Kidney epithelial cell (primary cell): ENCODE data around the gene ACTC1. TPM values are rescaled to one million over a fixed set of nuclear protein-coding genes. Genes with fewer than 3 reads are reported as not detected.

Experiments
- DNase-seq: peaks from one replicate; pipeline ENCODE4 v3.0.0-alpha.2; 2010; ENCODE audit warnings: low read depth
- H3K27me3 ChIP-seq: 2 replicates; pipeline ENCODE4 v1.6.0; 2011; ENCODE audit warnings: low read length; ENCODE audit not compliant: control insufficient read depth, insufficient read depth
- H3K36me3 ChIP-seq: 2 replicates; pipeline ENCODE4 v1.5.1; 2011; ENCODE audit warnings: low read length; ENCODE audit not compliant: control insufficient read depth, insufficient read depth
- H3K4me3 ChIP-seq: 2 replicates; pipeline ENCODE4 v1.5.1; 2011; ENCODE audit warnings: low read depth, mild to moderate bottlenecking, control low read depth, low read length
- total RNA-seq: library from RNA; depleted of rRNA; stranded (reverse); fragments of >200 nt; gene quantifications from 2 replicates; pipeline ENCODE4 v1.2.3, GENCODE V29; 2015
- TF ChIP-seq, protein P1 (sequence below): IDR thresholded peaks from 2 replicates; pipeline ENCODE4 v1.5.1; 2011; ENCODE audit warnings: mild to moderate bottlenecking, moderate library complexity, low read length, control low read depth, inconsistent platforms; ENCODE audit not compliant: insufficient read depth, poor library complexity, severe bottlenecking

ACTC1 gene
- total RNA-seq, 1 donor from 2014 or later: not detected

DNA sequence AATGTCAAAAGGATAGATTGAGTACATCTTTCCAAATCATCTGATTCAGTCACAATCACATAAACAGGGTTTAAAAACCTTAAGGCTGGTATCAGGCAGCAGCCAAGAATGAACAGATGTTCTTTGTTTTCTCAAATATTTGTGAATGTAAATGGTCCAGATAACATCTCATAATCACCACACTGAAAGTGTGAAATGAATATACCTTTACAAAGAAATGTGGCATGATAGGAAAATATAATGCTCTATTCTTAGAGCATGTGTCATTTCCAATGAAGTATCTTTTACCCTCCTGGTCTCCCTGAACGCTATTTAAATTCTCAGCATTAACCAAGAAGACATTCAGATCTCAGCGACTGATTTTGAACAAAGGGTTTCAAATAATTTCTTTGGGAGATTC lies 8.8 kb upstream of the ACTC1 start:
- TF ChIP-seq, protein P1, sequence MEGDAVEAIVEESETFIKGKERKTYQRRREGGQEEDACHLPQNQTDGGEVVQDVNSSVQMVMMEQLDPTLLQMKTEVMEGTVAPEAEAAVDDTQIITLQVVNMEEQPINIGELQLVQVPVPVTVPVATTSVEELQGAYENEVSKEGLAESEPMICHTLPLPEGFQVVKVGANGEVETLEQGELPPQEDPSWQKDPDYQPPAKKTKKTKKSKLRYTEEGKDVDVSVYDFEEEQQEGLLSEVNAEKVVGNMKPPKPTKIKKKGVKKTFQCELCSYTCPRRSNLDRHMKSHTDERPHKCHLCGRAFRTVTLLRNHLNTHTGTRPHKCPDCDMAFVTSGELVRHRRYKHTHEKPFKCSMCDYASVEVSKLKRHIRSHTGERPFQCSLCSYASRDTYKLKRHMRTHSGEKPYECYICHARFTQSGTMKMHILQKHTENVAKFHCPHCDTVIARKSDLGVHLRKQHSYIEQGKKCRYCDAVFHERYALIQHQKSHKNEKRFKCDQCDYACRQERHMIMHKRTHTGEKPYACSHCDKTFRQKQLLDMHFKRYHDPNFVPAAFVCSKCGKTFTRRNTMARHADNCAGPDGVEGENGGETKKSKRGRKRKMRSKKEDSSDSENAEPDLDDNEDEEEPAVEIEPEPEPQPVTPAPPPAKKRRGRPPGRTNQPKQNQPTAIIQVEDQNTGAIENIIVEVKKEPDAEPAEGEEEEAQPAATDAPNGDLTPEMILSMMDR: no peak
- DNase-seq: no peak

DNA sequence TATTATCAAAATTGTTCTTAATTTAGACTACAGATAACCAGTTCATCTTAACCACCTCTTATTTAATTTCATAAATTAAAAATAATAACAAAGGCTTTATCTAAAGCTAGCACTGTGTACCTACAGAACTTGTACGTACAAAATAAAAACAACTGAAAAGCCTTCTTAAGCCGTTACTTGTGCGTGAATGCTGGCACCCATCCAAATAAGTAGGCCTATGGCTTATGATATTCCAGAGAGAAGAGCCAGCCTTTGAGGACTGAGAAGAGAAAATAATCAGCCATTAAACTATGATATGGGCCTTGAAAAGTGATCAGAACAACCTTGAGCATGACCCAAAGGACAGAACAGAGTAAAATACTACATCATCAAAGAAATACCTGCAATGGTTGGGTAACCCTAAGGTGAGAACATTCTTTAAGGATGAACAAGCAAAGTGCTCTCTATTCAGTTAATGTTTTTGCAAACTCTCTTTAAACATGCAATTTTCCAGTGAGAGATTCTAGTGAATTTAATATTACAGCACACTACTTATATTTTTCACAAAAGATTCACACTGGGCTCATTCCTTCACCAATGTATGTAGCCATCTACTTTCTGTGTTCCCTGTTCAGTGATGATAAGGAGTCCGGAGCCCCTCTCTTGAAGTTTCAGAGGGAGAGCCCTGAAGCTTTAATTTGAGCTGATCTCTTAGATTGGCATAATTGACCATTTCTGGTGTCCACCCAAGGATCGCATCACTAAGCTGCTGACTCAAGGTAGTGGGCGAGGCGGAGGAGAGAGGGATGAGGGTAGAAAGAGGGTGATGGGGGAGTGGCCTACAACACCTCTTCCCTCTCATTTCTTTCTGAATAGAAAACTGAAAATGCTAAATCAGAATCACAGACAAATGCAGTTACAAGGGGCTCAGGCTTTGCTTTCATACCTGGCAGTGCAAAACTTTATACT lies 7.7 kb upstream of the ACTC1 start:
- Histone ChIP-seq H3K27me3 (no peaks in the 10 kb centered on the region), H3K4me3 (no peak overlapping the region), H3K36me3 (no peaks in the 10 kb centered on the region)
- DNase-seq: no peak
- TF ChIP-seq, protein P1: no peak

More for the DNA sequence above, 8.8 kb upstream of the ACTC1 start:
- no peaks in the 10 kb centered on the region for H3K27me3 ChIP-seq
- H3K4me3 ChIP-seq: no peak overlapping the region
- no peaks in the 10 kb centered on the region for H3K36me3 ChIP-seq

DNA sequence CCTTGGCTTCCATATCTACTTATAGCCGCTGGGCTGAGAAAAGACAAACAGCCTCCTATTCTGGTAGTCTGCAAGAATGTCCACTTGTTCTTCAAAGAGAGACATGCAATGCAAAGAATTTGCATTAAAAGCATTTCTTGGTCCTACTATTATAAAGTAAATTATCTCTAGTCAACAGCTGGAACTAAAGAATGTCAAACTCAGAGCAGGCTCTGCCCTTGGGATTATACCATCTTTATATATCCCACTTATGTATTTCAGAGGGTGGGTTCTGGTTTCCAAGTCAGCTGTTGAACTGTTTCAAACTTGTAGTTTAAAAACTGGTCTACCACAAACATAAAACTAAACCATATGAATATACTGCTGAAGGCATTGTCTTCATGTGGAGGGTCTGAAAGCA lies 7.0 kb upstream of the ACTC1 start:
- H3K4me3 ChIP-seq: no peak overlapping the region
- H3K36me3 ChIP-seq: no peaks in the 10 kb centered on the region
- DNase-seq: no peak
- TF ChIP-seq, protein P1: no peak
- H3K27me3 ChIP-seq: no peaks in the 10 kb centered on the region

DNA sequence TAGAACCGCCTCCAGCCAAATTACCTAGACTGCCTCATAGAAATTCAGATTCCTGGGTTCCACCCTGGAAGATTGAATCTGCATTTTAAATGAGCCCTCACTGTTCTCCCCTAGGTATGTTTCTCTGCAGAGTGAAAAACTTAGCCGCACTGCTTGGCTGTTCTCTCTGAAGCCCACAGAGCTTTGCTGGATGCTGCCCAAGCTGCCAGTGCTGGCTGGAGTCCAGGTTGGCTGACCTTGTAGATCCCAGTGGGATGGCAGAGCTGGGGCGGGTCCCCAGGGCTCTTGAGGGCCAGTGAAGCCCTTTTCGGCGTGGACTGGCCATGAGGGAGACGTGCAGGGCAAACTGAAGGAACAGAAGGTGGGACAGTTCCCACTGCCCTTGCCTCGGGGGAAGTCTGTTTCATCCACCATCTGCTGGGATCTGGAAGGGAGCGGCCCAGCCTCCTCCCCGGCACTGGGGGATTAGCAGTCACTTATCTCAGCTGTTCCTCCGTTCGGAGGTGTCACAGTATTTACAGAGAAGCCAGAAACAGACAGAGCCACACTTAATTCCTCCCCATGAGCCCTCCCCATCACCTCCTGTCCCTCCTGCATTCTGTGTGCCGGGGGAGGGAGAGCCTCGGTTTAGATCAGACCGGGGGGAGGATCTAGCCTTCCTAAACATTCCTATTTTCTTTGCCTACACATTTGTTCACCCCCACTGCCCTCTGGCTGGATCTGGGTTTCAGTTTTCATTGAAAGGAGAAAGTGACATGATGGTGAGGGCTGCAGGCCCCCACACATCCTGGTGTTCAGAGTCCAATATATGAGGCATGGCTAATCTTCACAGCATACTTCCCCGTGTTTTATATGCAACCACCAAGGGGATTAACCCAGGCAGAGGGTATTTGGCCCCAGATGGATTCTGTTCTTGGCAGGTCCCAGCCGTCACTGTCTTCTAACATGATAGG lies 4.1 kb upstream of the ACTC1 start:
- no peak overlapping the region for H3K4me3 ChIP-seq
- TF ChIP-seq, protein P1: no peak
- DNase-seq: no peak
- H3K27me3 ChIP-seq: peaks cover 15% of the 10 kb centered on the region
- no peaks in the 10 kb centered on the region for H3K36me3 ChIP-seq

DNA sequence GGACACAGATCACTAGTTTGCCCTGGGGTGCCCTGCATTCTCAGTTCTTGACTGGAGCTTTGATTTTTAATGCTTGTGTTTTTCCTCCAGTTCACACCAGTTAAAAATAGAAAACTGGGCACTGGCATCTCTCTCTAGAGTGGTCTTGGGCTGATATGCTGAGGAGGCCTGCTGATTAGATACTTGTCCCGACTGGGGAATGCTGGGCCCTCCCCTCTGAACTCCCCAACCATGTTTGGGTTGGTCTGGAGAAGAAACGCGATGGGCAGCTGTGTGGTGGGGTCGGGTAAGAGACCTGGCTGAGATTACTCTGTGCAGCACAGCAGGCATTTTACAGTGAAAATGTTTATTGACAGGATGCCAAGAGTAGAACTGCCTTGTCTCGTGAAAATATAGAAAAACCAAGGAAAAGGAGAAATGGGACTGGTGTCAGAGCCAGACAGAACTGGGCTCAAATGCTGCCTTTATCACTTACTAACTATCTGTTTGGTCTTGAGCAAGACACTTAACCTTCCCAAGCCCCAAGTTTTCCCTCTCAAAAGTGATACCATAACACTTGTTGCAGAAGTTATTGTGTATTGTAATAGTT lies 1.6 kb upstream of the ACTC1 start:
- H3K27me3 ChIP-seq: peaks cover 21% of the 10 kb centered on the region

More for the DNA sequence above, 1.6 kb upstream of the ACTC1 start:
- TF ChIP-seq, protein P1: no peak
- H3K36me3 ChIP-seq: no peaks in the 10 kb centered on the region
- DNase-seq: no peak
- H3K4me3 ChIP-seq: no peak overlapping the region
